ENCODE results near the gene GSTO2. TPM values are rescaled to one million over a fixed set of nuclear protein-coding genes. Genes with fewer than 3 reads are reported as not detected.

GSTO2 gene
- total and polyA plus RNA-seq, 12 donors, result 0.25 to 1.6 (median 0.94) TPM

- H3K27me3 ChIP-seq, result no peaks in the 10 kb centered on the region
- H3K9me3 ChIP-seq, result no peaks in the 10 kb centered on the region
- WGBS, 2 donors, result 3 to 5% methylated on average over 12 of the region's 12 CpGs
- peak overlapping the region; percentile 92 to 100 (median 99) for H3K27ac ChIP-seq
- ATAC-seq (no peak), DNase-seq (no peak)
- intact Hi-C loops (cut with DNase I), result loop anchor here in 2 of 10 donors (5.0 to 10.0 kb wide), 2 partner anchors 35 to 422 kb away; partner anchors contain the start of gene STN1 (in 1 of the 2)
- H3K4me1 ChIP-seq, result peaks cover 13 to 77% (median 62%) of the 10 kb centered on the region in 9 donors
- peak overlapping the region; percentile 86 to 98 (median 92) for H3K4me3 ChIP-seq
- peaks cover 0 to 17% (median 0%) of the 10 kb centered on the region in 9 donors for H3K36me3 ChIP-seq
- TF ChIP-seq CTCF (IDR thresholded peaks at IDR 0.05), result no peak
Measured at GRCh38 chr10:104336821-104337467, 68.0 kb downstream of the GSTO2 start.

GRCh38 chr10:104337521-104337984 lies 68.6 kb downstream of the GSTO2 start:
- no peak for TF ChIP-seq CTCF (IDR thresholded peaks at IDR 0.05)
- Histone ChIP-seq H3K4me3 (peak overlapping the region; percentile 86 to 98 (median 92)), H3K36me3 (peaks cover 0 to 17% (median 0%) of the 10 kb centered on the region in 9 donors), H3K4me1 (peaks cover 10 to 73% (median 61%) of the 10 kb centered on the region in 9 donors), H3K27ac (peak overlapping the region; percentile 92 to 100 (median 99)), H3K27me3 (no peaks in the 10 kb centered on the region), H3K9me3 (no peaks in the 10 kb centered on the region)
- intact Hi-C loops (cut with DNase I), result loop anchor here in 2 of 10 donors (5.0 to 10.0 kb wide), 2 partner anchors 35 to 423 kb away; partner anchors contain the start of gene STN1 (in 1 of the 2)
- DNase-seq (no peak), ATAC-seq (peak; percentile 5 to 42 (median 22))
- 0% methylated on average over 23 of the region's 23 CpGs for WGBS, 2 donors

GRCh38 chr10:104337985-104338735 lies 69.2 kb downstream of the GSTO2 start, which contains the start of gene ITPRIP:
ITPRIP (minus strand) TSS chr10:104338465; CDS start chr10:104316051, 22,414 bp downstream.
- peaks cover 5 to 73% (median 61%) of the 10 kb centered on the region in 9 donors for H3K4me1 ChIP-seq
- TF ChIP-seq CTCF (IDR thresholded peaks at IDR 0.05), result peak in 4 of 9 donors; percentile 26 to 44 (median 38)
- no peaks in the 10 kb centered on the region for H3K9me3 ChIP-seq

More at GRCh38 chr10:104337985-104338735, 69.2 kb downstream of the GSTO2 start, which contains the start of gene ITPRIP:
- WGBS, 2 donors, result 0% methylated on average over 69 to 70 of the region's 70 CpGs
- peak; percentile 75 to 88 (median 82) for ATAC-seq
- peaks cover 0 to 17% (median 0%) of the 10 kb centered on the region in 9 donors for H3K36me3 ChIP-seq
- H3K27ac ChIP-seq, result peak within 1 kb of the TSS; percentile 92 to 100 (median 99)
- intact Hi-C loops (cut with DNase I), result loop anchor here in 5 of 10 donors (2.0 to 10.0 kb wide), 5 partner anchors 33 to 423 kb away; partner anchors contain the start of gene STN1 (in 1 of the 5)
- peak; percentile 70 to 84 for DNase-seq
- no peaks in the 10 kb centered on the region for H3K27me3 ChIP-seq
- H3K4me3 ChIP-seq, result peak within 1 kb of the TSS; percentile 86 to 98 (median 92)
